OCI-M2 (cell line): ENCODE data around the gene DGKE.

Experiments used
- DNase-seq: peaks from one replicate; lab custom pipeline; 2025; ENCODE audit not compliant: unreplicated experiment; lab: John Stamatoyannopoulos, UW

Gene DGKE

DNA sequence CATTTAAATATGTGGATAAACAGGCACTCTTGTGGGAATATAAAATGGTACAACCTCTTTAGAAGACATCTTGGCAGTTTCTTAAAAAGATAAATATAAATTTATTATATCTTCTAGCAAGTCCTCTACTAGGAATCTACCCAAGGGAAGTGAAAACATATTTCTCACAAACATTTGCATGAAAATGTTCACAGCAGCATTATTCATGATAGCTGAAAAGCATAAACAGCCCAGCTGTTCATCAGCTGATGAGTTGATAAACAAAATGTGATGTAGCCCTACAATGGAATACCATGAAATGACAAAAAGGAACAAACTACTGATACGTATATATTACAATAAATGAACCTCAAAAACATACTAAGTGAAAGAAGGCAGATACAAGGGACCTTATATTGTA is 12.0 kb downstream of the DGKE start:
- no peak for DNase-seq

DNA sequence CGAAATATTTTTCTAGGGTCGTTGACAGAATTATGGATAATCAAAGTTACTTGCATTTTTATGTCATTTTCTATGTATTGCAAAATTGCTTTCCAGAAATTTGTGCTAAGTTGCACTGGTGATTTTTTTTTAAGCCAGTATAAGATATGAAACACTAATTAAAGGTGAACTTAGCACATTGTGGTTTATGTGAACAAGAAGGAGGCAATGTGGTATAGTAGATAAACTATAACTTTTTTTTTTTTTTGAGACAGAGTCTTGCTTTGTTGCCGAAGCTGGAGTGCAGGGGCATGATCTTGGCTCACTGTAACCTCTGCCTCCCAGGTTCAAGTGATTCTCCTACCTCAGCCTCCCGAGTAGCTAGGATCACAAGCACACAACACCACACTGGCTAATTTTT is 13.2 kb downstream of the DGKE start:
- DNase-seq = no peak

- DNase-seq = no peak
Observed at GRCh38 chr17:56849131-56849530, 15.2 kb downstream of the DGKE start.

- DNase-seq = no peak
Observed at GRCh38 chr17:56850591-56850990, 16.6 kb downstream of the DGKE start.

GRCh38 chr17:56851008-56851407 is 17.1 kb downstream of the DGKE start:
- no peak for DNase-seq

DNA sequence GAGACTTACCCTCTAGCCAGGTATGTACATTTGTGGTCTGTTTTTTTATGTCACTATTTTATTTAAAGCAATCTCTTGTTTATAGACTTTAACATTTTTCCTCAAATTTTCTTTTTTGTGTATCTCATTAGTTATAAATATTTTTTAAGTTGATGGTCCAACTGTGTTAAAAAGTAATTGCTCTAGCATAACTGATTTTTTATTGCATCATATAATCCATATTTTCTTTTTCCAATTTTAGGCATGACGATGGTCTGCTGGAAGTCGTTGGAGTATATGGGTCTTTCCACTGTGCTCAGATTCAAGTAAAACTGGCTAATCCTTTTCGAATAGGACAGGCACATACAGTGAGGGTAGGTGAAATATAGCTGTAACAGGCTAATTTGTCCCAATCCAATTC is 27.9 kb downstream of the DGKE start:
- DNase-seq = no peak

- DNase-seq = no peak
Observed at GRCh38 chr17:56863974-56864373, 30.0 kb downstream of the DGKE start.

DNA sequence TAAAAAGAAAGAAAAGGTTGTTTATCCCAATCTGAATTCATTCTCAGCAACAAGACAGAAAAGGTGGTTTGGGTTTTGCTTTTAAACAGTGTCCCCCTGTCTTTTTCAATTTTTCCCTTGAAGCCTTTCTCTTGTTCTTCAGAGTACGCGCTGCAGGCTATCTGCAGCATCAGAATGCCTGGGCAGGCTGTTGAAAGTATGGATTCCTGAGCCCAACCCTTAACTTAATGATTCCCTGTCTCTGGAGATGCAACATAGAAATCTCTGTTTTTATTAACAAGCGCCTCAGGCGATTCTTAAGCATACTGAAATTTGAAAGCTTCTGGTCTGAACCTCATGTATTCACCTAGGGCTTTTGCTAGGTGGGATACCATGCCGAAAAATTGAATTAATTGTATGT is 32.1 kb downstream of the DGKE start:
- DNase-seq = no peak

DNA sequence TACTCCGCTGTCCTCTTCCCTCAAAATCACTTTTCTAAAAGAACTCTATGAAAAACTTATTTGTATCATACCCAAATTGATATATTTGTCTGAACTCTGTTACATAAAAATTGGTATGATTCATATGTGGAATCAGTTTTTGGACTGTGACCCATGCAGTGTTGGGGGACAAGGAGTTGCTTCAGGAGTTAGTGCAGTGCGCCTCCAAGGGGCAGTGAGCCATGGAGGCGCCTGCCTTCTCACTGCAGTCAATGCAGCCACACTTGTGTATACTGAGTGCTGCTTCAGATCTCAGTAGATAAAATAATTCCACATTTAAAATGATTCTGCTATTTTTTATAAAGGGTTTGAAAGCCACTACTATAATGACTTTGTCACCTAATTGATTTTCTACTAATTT is 32.5 kb downstream of the DGKE start:
- DNase-seq = no peak

GRCh38 chr17:56867948-56868376 is 34.0 kb downstream of the DGKE start:
- DNase-seq = no peak

- no peak for DNase-seq
Observed at GRCh38 chr17:56868716-56869115, 34.8 kb downstream of the DGKE start.

DNA sequence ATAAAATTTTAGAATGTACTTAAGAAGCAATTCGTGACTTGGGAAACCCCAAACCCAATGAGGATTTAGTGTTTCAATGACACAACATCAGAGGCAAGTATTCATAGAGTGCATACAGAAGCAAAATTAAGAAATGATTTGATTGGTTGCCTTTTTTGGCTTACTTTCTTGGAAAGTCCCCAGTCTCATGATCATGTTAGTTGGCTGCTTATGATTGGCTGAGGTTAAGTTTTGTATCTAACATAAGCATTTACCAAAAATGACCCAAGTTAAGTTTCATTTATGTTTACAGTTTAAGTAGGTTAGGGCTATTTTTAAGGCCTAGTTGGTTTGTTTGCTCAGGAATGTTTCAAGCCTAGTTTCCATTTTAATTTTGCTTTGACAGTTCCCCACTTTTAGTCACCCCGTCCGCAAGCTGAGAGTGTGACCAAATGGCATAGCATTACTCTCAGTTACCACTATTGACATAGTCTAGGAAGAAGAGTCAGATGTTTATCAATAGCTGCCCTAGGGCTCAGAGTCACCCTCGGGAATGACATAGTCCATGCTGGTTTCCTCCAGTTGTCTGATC is 36.2 kb downstream of the DGKE start:
- no peak for DNase-seq

GRCh38 chr17:56876766-56877179 is 42.8 kb downstream of the DGKE start:
- no peak for DNase-seq

DNA sequence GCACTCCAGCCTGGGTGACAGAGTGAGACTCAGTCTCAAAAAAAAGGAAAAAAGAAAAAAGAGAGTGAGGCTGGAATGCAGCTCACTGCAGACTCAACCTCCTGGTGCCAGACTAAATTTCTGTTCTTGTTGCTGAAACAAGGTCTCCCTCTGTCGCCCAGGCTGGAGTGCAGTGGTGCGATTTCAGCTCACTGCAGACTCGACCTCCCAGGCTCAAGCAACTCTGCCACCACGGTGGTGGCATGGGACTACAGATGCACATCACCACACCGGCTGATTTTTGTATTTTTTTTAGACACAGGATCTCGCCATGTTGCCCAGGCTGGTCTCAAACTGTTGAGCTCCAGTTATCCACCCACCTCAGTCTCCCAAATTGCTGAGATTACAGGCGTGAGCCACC is 45.3 kb downstream of the DGKE start:
- DNase-seq = no peak

DNA sequence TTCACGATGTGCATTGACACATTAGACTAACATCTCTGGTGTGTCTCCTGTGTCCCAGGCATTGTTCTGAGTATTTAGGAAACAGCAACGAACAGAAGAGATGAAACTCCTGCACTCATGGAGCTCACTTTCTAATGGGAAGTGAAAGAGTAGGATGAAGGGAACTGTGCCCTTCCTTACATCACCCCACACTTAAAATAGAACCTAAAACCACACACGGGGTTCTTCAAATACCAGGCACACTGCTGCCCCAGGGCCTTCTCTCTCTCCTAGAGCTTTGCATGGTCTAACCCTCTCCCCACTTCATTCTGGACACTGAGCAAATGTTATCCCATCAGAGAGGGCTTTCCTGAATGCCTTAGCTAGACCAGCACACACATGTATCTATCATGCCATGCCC is 46.2 kb downstream of the DGKE start:
- no peak for DNase-seq

- no peak for DNase-seq
Observed at GRCh38 chr17:56880571-56880970, 46.6 kb downstream of the DGKE start.

DNA sequence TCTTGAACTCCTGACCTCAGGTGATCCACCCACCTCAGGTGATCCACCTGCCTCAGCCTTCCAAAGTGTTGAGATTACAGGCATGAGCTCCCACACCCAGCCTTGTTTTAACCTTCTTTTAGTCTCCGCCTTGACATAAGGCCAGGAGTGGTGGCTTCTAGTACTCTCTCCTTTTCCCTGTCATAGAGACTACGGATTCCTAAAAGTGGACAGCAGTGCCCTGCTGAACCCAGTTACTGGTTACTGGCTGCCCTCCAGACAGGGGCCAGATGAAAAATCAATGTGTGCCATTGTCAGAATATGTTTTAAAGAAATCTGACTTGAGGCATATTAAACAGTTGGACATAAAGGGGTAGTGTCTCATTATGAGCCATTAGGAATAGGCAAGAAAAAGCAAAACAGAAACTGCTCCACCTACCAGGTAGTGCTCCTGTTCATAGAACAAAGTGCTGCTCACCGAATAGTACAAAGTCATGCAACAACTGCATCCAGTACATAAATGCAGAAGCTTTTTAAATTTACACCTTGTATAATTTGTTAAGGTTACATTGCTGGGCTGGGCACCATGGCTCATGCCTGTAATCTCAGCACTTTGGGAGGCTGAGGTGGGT is 47.8 kb downstream of the DGKE start:
- DNase-seq = no peak

GRCh38 chr17:56883616-56884015 is 49.7 kb downstream of the DGKE start:
- DNase-seq = no peak

DNA sequence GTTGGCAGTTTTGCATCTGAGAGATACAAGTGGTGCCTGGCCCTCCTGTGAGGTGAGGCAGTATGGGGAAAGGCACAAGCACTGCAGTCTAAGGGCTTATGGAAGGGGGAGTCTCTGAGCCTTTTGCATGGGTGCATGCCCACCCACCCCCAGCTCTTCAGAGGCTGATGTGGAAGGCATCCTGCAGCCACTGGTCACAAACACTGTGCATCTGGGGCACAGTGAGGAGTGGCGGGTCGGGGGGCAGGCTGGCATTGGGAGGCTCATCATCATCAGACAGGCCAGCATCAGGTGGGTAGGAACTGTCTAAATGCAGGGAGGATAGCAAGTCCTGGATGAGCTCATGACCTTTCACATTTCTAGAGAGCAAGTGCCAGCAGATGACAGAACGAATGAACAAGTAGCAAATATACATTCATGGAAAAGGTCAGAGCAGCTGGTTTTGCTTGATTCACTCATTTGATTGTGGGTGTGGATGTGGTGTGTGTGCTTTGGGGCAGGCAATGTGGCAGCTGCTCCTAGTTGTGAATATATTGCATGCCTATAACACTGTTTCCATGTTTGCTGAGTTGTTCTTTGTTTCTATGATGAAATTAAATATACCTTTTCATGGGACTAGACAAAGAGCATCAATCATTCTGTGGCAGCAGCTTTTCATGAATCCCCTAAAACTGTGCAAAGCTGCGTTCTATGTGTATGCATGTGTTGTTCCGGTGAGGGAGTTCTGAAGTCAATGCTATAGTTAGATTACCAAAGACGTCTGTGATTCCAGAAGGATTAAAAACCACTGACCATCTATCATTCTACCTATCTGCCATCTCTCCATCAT is 50.7 kb downstream of the DGKE start:
- no peak for DNase-seq

DNA sequence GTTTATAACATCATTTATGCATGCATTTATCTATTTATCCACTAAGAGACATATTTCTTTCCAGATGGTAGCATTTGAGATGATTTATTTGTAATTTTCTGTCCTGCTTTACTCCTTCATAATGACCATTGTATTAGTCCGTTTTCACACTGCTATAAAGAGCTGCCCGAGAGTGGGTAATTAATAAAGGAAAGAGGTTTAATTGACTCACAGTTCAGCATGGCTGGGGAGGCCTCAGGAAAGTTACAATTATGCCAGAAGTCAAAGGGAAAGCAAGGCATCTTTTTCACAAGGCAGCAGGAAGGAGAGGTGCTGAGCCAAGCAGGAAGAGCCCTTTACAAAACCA is 51.3 kb downstream of the DGKE start:
- DNase-seq = no peak

GRCh38 chr17:56886288-56886731 is 52.4 kb downstream of the DGKE start:
- DNase-seq = no peak

DNA sequence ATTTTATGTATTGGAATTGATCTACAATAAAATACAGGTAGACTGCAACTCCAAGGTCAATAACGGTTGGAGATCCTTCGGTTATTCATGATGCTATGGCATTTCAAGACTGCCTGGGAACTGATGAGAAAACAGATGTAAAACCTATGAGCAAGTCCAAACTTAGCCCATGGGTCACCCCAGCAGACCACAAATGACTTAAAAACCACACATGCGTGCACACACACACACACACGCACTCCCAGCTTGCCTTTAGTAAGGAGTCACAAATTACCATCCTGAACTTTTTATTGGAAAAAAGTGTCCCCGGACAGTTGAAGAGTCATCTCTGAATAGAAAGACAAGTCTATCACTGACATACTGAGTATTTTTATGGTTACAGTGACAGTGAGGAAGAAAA is 53.2 kb downstream of the DGKE start:
- no peak for DNase-seq
